Memory B cell (primary cell): ENCODE results near the gene JAM2.
A peak's percentile ranks its signal among the peaks of the same experiment; 100 is the strongest.

Experiments
- ATAC-seq: fragments of 150-1000 bp; cut with Tn5 transposase; 2 replicates; pipeline ENCODE4 v1.10.0; 2021; ENCODE audit warnings: low read depth, mild to moderate bottlenecking, moderate library complexity
- DNase-seq, 2 donors: peaks; one replicate each; pipeline ENCODE4 v3.0.0; 2022; ENCODE audit warnings: low spot score in 2 of 2
- H3K27ac Mint-ChIP-seq: one replicate; pipeline ENCODE4 v1.8.0; 2022; ENCODE audit warnings: mild to moderate bottlenecking, moderate library complexity, mixed read lengths
- H3K27me3 Mint-ChIP-seq: one replicate; pipeline ENCODE4 v1.8.0; 2022; ENCODE audit warnings: mixed read lengths
- H3K36me3 Mint-ChIP-seq: one replicate; pipeline ENCODE4 v1.8.0; 2022; ENCODE audit warnings: mild to moderate bottlenecking, mixed read lengths
- H3K4me1 Mint-ChIP-seq: one replicate; pipeline ENCODE4 v1.8.0; 2022; ENCODE audit warnings: mixed read lengths
- H3K4me3 Mint-ChIP-seq: one replicate; pipeline ENCODE4 v1.8.0; 2022; ENCODE audit warnings: mild to moderate bottlenecking, moderate library complexity, mixed read lengths
- H3K9me3 Mint-ChIP-seq: one replicate; pipeline ENCODE4 v1.8.0; 2022; ENCODE audit warnings: mixed read lengths

Gene JAM2

GRCh38 chr21:25636727-25637126 lies 2.3 kb upstream of the JAM2 start:
- Mint-ChIP-seq H3K27me3 (peaks cover 6% of the 10 kb centered on the region), H3K27ac (no peak overlapping the region), H3K9me3 (no peaks in the 10 kb centered on the region), H3K4me3 (no peak overlapping the region), H3K4me1 (peaks cover 9% of the 10 kb centered on the region), H3K36me3 (no peaks in the 10 kb centered on the region)
- ATAC-seq (no peak), DNase-seq (no peak)

- no peaks in the 10 kb centered on the region for H3K9me3 Mint-ChIP-seq
- peaks cover 9% of the 10 kb centered on the region for H3K4me1 Mint-ChIP-seq
- DNase-seq (no peak), ATAC-seq (no peak)
- no peaks in the 10 kb centered on the region for H3K36me3 Mint-ChIP-seq
- no peak overlapping the region for H3K27ac Mint-ChIP-seq
- peak overlapping the region; percentile 75 for H3K4me3 Mint-ChIP-seq
- H3K27me3 Mint-ChIP-seq, result peaks cover 6% of the 10 kb centered on the region
Observed at GRCh38 chr21:25637851-25638659, 1.0 kb upstream of the JAM2 start.

- Mint-ChIP-seq H3K27ac (peak overlapping the region; percentile 13), H3K4me1 (peaks cover 9% of the 10 kb centered on the region), H3K27me3 (peaks cover 6% of the 10 kb centered on the region), H3K9me3 (no peaks in the 10 kb centered on the region), H3K36me3 (no peaks in the 10 kb centered on the region), H3K4me3 (peak overlapping the region; percentile 75)
- DNase-seq (peak; percentile 39 to 42), ATAC-seq (peak; percentile 86)
Observed at GRCh38 chr21:25639551-25640201, 618 bp downstream of the JAM2 start.

GRCh38 chr21:25640202-25640942 lies 1.3 kb downstream of the JAM2 start:
- Mint-ChIP-seq H3K9me3 (no peaks in the 10 kb centered on the region), H3K4me1 (peaks cover 9% of the 10 kb centered on the region), H3K36me3 (no peaks in the 10 kb centered on the region), H3K27ac (peak overlapping the region; percentile 4), H3K27me3 (peaks cover 6% of the 10 kb centered on the region), H3K4me3 (peak overlapping the region; percentile 75)
- DNase-seq (peak; percentile 11 to 14), ATAC-seq (peak; percentile 16)

- ATAC-seq (no peak), DNase-seq (no peak)
- Mint-ChIP-seq H3K9me3 (no peaks in the 10 kb centered on the region), H3K4me1 (peaks cover 9% of the 10 kb centered on the region), H3K27me3 (peaks cover 6% of the 10 kb centered on the region), H3K27ac (peak overlapping the region; percentile 4), H3K4me3 (peak overlapping the region; percentile 75), H3K36me3 (no peaks in the 10 kb centered on the region)
Observed at GRCh38 chr21:25640943-25641292, 1.9 kb downstream of the JAM2 start.

GRCh38 chr21:25643486-25643885 lies 4.4 kb downstream of the JAM2 start:
- Mint-ChIP-seq H3K27me3 (no peaks in the 10 kb centered on the region), H3K36me3 (no peaks in the 10 kb centered on the region), H3K27ac (no peak overlapping the region), H3K9me3 (no peaks in the 10 kb centered on the region), H3K4me3 (no peak overlapping the region), H3K4me1 (peaks cover 19% of the 10 kb centered on the region)
- ATAC-seq (no peak), DNase-seq (no peak)

- Mint-ChIP-seq H3K4me3 (no peak overlapping the region), H3K4me1 (peaks cover 10% of the 10 kb centered on the region), H3K27ac (no peak overlapping the region), H3K9me3 (no peaks in the 10 kb centered on the region), H3K27me3 (no peaks in the 10 kb centered on the region), H3K36me3 (no peaks in the 10 kb centered on the region)
- DNase-seq (no peak), ATAC-seq (no peak)
Observed at GRCh38 chr21:25646474-25646873, 7.4 kb downstream of the JAM2 start.

- ATAC-seq, result peak; percentile 44
- no peak for DNase-seq
- Mint-ChIP-seq H3K27ac (no peak overlapping the region), H3K4me3 (no peak overlapping the region), H3K4me1 (peaks cover 10% of the 10 kb centered on the region), H3K36me3 (no peaks in the 10 kb centered on the region), H3K9me3 (no peaks in the 10 kb centered on the region), H3K27me3 (no peaks in the 10 kb centered on the region)
Observed at GRCh38 chr21:25647647-25648046, 8.6 kb downstream of the JAM2 start.

- Mint-ChIP-seq H3K27me3 (no peaks in the 10 kb centered on the region), H3K27ac (no peak overlapping the region), H3K9me3 (no peaks in the 10 kb centered on the region), H3K36me3 (no peaks in the 10 kb centered on the region), H3K4me3 (no peak overlapping the region), H3K4me1 (peaks cover 10% of the 10 kb centered on the region)
- DNase-seq, result no peak
- no peak for ATAC-seq
Observed at GRCh38 chr21:25649146-25649545, 10.1 kb downstream of the JAM2 start.

GRCh38 chr21:25656412-25656811 lies 17.4 kb downstream of the JAM2 start:
- Mint-ChIP-seq H3K4me1 (no peaks in the 10 kb centered on the region), H3K36me3 (no peaks in the 10 kb centered on the region), H3K9me3 (peaks cover 1% of the 10 kb centered on the region), H3K4me3 (no peak overlapping the region), H3K27ac (no peak overlapping the region), H3K27me3 (no peaks in the 10 kb centered on the region)
- DNase-seq (no peak), ATAC-seq (no peak)

- no peak for ATAC-seq
- Mint-ChIP-seq H3K36me3 (no peaks in the 10 kb centered on the region), H3K9me3 (peaks cover 1% of the 10 kb centered on the region), H3K27ac (no peak overlapping the region), H3K4me3 (no peak overlapping the region), H3K27me3 (no peaks in the 10 kb centered on the region), H3K4me1 (no peaks in the 10 kb centered on the region)
- no peak for DNase-seq
Observed at GRCh38 chr21:25657140-25657539, 18.1 kb downstream of the JAM2 start.

- Mint-ChIP-seq H3K9me3 (peaks cover 1% of the 10 kb centered on the region), H3K4me1 (no peaks in the 10 kb centered on the region), H3K36me3 (no peaks in the 10 kb centered on the region), H3K27ac (no peak overlapping the region), H3K4me3 (no peak overlapping the region), H3K27me3 (no peaks in the 10 kb centered on the region)
- no peak for DNase-seq
- ATAC-seq, result no peak
Observed at GRCh38 chr21:25658427-25659035, 19.5 kb downstream of the JAM2 start.

- H3K4me1 Mint-ChIP-seq, result no peaks in the 10 kb centered on the region
- DNase-seq, result no peak
- H3K27ac Mint-ChIP-seq, result no peak overlapping the region
- peaks cover 2% of the 10 kb centered on the region for H3K27me3 Mint-ChIP-seq
- no peak overlapping the region for H3K4me3 Mint-ChIP-seq
- H3K36me3 Mint-ChIP-seq, result no peaks in the 10 kb centered on the region
- no peaks in the 10 kb centered on the region for H3K9me3 Mint-ChIP-seq
- ATAC-seq, result no peak
Observed at GRCh38 chr21:25660233-25660632, 21.2 kb downstream of the JAM2 start.

GRCh38 chr21:25664491-25664931 lies 25.5 kb downstream of the JAM2 start:
- H3K27ac Mint-ChIP-seq, result no peak overlapping the region
- ATAC-seq (no peak), DNase-seq (no peak)
- H3K27me3 Mint-ChIP-seq, result peaks cover 10% of the 10 kb centered on the region
- no peak overlapping the region for H3K4me3 Mint-ChIP-seq
- H3K4me1 Mint-ChIP-seq, result no peaks in the 10 kb centered on the region
- no peaks in the 10 kb centered on the region for H3K9me3 Mint-ChIP-seq
- H3K36me3 Mint-ChIP-seq, result no peaks in the 10 kb centered on the region
